K562 (cell line): ENCODE measurements around the gene OR2AG1. TPM values are rescaled to one million over a fixed set of nuclear protein-coding genes. Genes with fewer than 3 reads are reported as not detected.

Source experiments
- ATAC-seq: fragments of 200-7000 bp; cut with Tn5 transposase; 3 replicates; pipeline ENCODE4 v1.9.1; 2020; ENCODE audit warnings: moderate library complexity
- BruUV-seq: library from RNA; stranded (reverse); fragments of 400-500 nt; replicated peaks from 2 replicates; lab custom pipeline; 2021; lab: Mats Ljungman, UMichigan
- CTCF ChIA-PET: fragments of 300-600 bp; formaldehyde crosslinking; extraction: SDS; loops from one replicate; lab custom pipeline; 2021; ENCODE audit warnings: low intra/inter-chr PET ratio; lab: Yijun Ruan, JAX
- POLR2A ChIA-PET: fragments of 300-600, 350-650 bp; sonication (Branson Sonifier 250); formaldehyde crosslinking; extraction: SDS; loops from one replicate; lab custom pipeline; 2021; ENCODE audit warnings: antibody characterized with exemption, inconsistent platforms; lab: Yijun Ruan, JAX
- DNase-seq, 4 experiments: peaks; one replicate each; pipeline versions ENCODE4 v3.0.0 to v3.0.0-alpha.2; 2011 to 2018; ENCODE audit warnings: low spot score in 3 of 4, mixed read lengths in 3 of 4; ENCODE audit errors: extremely low read depth in 1 of 4
- FAIRE-seq: peaks from 2 replicates; lab custom pipeline; 2011; peaks lifted over from hg19 to GRCh38; lab: Jason Lieb, UNC
- H2AFZ ChIP-seq: 2 replicates; pipeline ENCODE4 v1.6.0; 2011; ENCODE audit warnings: low read depth, low read length, control low read depth, inconsistent platforms
- H3K27ac ChIP-seq: fragments of 200-600 bp; 3 replicates; pipeline ENCODE4 v1.8.0; 2011; ENCODE audit warnings: low read depth, mild to moderate bottlenecking, control low read depth, inconsistent platforms, low read length, moderate library complexity, mixed read lengths; ENCODE audit errors: extremely low read depth
- H3K27me3 ChIP-seq, 2 experiments: fragments of 300-600 bp in 1 of 2; 2 replicates in 1 of 2; 3 replicates in 1 of 2; pipeline versions ENCODE4 v1.6.0 to v1.8.0; 2011; ENCODE audit warnings: inconsistent platforms in 2 of 2, low read length in 2 of 2, mild to moderate bottlenecking in 1 of 2, mixed read lengths in 1 of 2, moderate library complexity in 1 of 2; ENCODE audit not compliant: control insufficient read depth in 2 of 2, insufficient read depth in 2 of 2
- H3K36me3 ChIP-seq: fragments of 300-600 bp; 3 replicates; pipeline ENCODE4 v1.8.0; 2011; ENCODE audit warnings: mild to moderate bottlenecking, low read length, inconsistent platforms; ENCODE audit not compliant: control insufficient read depth, insufficient read depth
- H3K4me1 ChIP-seq, 2 experiments: fragments of 200-600 bp in 1 of 2; replicated peaks in 1 of 2; 2 replicates in 1 of 2; 3 replicates in 1 of 2; pipeline versions ENCODE4 v1.5.1 to v1.8.0; 2011; ENCODE audit warnings: inconsistent platforms in 2 of 2, low read length in 2 of 2, mild to moderate bottlenecking in 1 of 2, mixed read lengths in 1 of 2, moderate library complexity in 1 of 2; ENCODE audit not compliant: control insufficient read depth in 2 of 2, insufficient read depth in 2 of 2
- H3K4me2 ChIP-seq: 2 replicates; pipeline ENCODE4 v1.6.1; 2011; ENCODE audit warnings: low read length, control low read depth, inconsistent platforms, mixed read lengths; ENCODE audit not compliant: insufficient read depth
- H3K4me3 ChIP-seq: fragments of 200-600 bp; sonication (generic), shearing (Covaris generic); 2 replicates; pipeline ENCODE4 v1.5.1; 2016; ENCODE audit warnings: control low read depth, inconsistent platforms
- H3K79me2 ChIP-seq: fragments of 200-600 bp; 3 replicates; pipeline ENCODE4 v1.8.0; 2011; ENCODE audit warnings: low read length, inconsistent platforms; ENCODE audit not compliant: control insufficient read depth, insufficient read depth
- H3K9ac ChIP-seq, 2 experiments: 2 replicates each; pipeline versions ENCODE4 v1.6.0 to v1.6.1; 2011; ENCODE audit warnings: low read depth in 2 of 2, low read length in 2 of 2, control low read depth in 1 of 2, inconsistent platforms in 1 of 2, mild to moderate bottlenecking in 1 of 2, mixed read lengths in 1 of 2; ENCODE audit not compliant: insufficient read depth in 1 of 2
- H3K9me1 ChIP-seq: one replicate; pipeline ENCODE4 v1.6.0; 2011; ENCODE audit warnings: inconsistent platforms, mild to moderate bottlenecking, low read length, moderate library complexity; ENCODE audit not compliant: control insufficient read depth, insufficient read depth
- H3K9me3 ChIP-seq: replicated peaks from 2 replicates; pipeline ENCODE4 v1.5.1; 2011; ENCODE audit warnings: low read depth, low read length, inconsistent platforms; ENCODE audit not compliant: control insufficient read depth, insufficient read depth
- H4K20me1 ChIP-seq: replicated peaks from 2 replicates; pipeline ENCODE4 v1.6.1; 2011; ENCODE audit warnings: low read length, inconsistent platforms, mixed read lengths; ENCODE audit not compliant: control insufficient read depth, insufficient read depth
- BMI1 ChIP-seq: fragments of 150-350 bp; IDR thresholded peaks from 2 replicates; pipeline ENCODE4 v1.6.1; 2014; ENCODE audit warnings: low read length
- CC2D1A ChIP-seq: fragments of 450-650 bp; IDR thresholded peaks from 2 replicates; pipeline ENCODE4 v1.6.1; 2017; ENCODE audit warnings: mild to moderate bottlenecking
- CLOCK ChIP-seq: fragments of 250-450 bp; sonication (Bioruptor Pico); IDR thresholded peaks from 2 replicates; pipeline ENCODE4 v1.4.0; 2020; ENCODE audit warnings: mild to moderate bottlenecking, moderate library complexity, borderline replicate concordance
- CTCF ChIP-seq, 3 experiments: IDR thresholded peaks in 2 of 3; conservative IDR thresholded peaks in 1 of 3; 2 replicates each; pipeline ENCODE4 v1.5.1; 2011 to 2012; ENCODE audit warnings: low read length in 3 of 3, mild to moderate bottlenecking in 3 of 3, control low read depth in 2 of 3, improper control_type of control experiment in 1 of 3, inconsistent platforms in 1 of 3, low read depth in 1 of 3, mixed read lengths in 1 of 3, moderate library complexity in 1 of 3; ENCODE audit not compliant: insufficient read depth in 2 of 3
- ELF1 ChIP-seq: fragments of 200-800 bp; sonication (Bioruptor generic); IDR thresholded peaks from 2 replicates; pipeline ENCODE4 v1.6.1; 2016; ENCODE audit warnings: missing genetic modification characterization, missing compliant biosample characterization
- ETV5 ChIP-seq: sonication (generic); formaldehyde crosslinking; IDR thresholded peaks from 2 replicates; pipeline ENCODE4 v1.4.0; 2020; ENCODE audit warnings: low read depth, mild to moderate bottlenecking, missing genetic modification reagents
- GATA2 ChIP-seq: sonication (generic); formaldehyde crosslinking; IDR thresholded peaks from 2 replicates; pipeline ENCODE4 v1.4.0; 2020; ENCODE audit warnings: mild to moderate bottlenecking, missing genetic modification reagents
- HNRNPK ChIP-seq: fragments of 200-400 bp; formaldehyde crosslinking; IDR thresholded peaks from one replicate; pipeline ENCODE4 v1.6.1; 2018; ENCODE audit warnings: mild to moderate bottlenecking, low read depth, low read length; ENCODE audit not compliant: poor library complexity, severe bottlenecking
- KHSRP ChIP-seq: fragments of 450-650 bp; IDR thresholded peaks from 2 replicates; pipeline ENCODE4 v1.6.1; 2017
- NONO ChIP-seq, 2 experiments: fragments of 200-400 bp in 1 of 2; fragments of 450-650 bp in 1 of 2; formaldehyde crosslinking in 1 of 2; IDR thresholded peaks; 2 replicates each; pipeline ENCODE4 v1.6.1; 2017; ENCODE audit warnings: low read depth in 2 of 2, mild to moderate bottlenecking in 2 of 2, moderate library complexity in 2 of 2, low read length in 1 of 2
- PHF8 ChIP-seq: fragments of 200-600 bp; sonication (generic); IDR thresholded peaks from 2 replicates; pipeline ENCODE4 v1.6.1; 2012; ENCODE audit warnings: mixed run types, mild to moderate bottlenecking, inconsistent platforms, low read length, moderate library complexity, borderline replicate concordance
- RBM17 ChIP-seq: fragments of 200-400 bp; formaldehyde crosslinking; IDR thresholded peaks from 2 replicates; pipeline ENCODE4 v1.6.1; 2017; ENCODE audit warnings: low read depth, mild to moderate bottlenecking, low read length, borderline replicate concordance
- SREBF1 ChIP-seq: fragments of 150-350 bp; IDR thresholded peaks from 2 replicates; pipeline ENCODE4 v1.6.1; 2014; ENCODE audit warnings: antibody characterized with exemption, low read depth, low read length, borderline replicate concordance
- TFAM ChIP-seq: fragments of 250-450 bp; sonication (Bioruptor Pico); conservative IDR thresholded peaks from 2 replicates; pipeline ENCODE4 v1.5.0; 2021; ENCODE audit warnings: mild to moderate bottlenecking, moderate library complexity
- TOE1 ChIP-seq, 2 experiments: fragments of 450-650 bp in 1 of 2; sonication (generic) in 1 of 2; formaldehyde crosslinking in 1 of 2; IDR thresholded peaks; 2 replicates each; pipeline versions ENCODE4 v1.7.1 to v1.8.0; 2016 to 2022; ENCODE audit warnings: borderline replicate concordance in 2 of 2, mild to moderate bottlenecking in 2 of 2, antibody characterized with exemption in 1 of 2, inconsistent platforms in 1 of 2, low read depth in 1 of 2, missing genetic modification reagents in 1 of 2, moderate library complexity in 1 of 2
- TRIM28 ChIP-seq: fragments of 450-650 bp; IDR thresholded peaks from 2 replicates; pipeline ENCODE4 v1.6.1; 2017
- ZKSCAN3 ChIP-seq: fragments of 250-450 bp; sonication (Bioruptor Pico); IDR thresholded peaks from 2 replicates; pipeline ENCODE4 v1.4.0; 2020
- ZNF224 ChIP-seq: sonication (generic); formaldehyde crosslinking; IDR thresholded peaks from 2 replicates; pipeline ENCODE4 v1.8.0; 2022; ENCODE audit warnings: mild to moderate bottlenecking, missing genetic modification reagents
- ZNF24 ChIP-seq: fragments of 450-650 bp; IDR thresholded peaks from 2 replicates; pipeline ENCODE4 v1.6.1; 2016
- ZNF324 ChIP-seq: fragments of 250-450 bp; sonication (Bioruptor Pico); IDR thresholded peaks from 2 replicates; pipeline ENCODE4 v1.4.0; 2020; ENCODE audit warnings: mild to moderate bottlenecking
- WGBS: fragments of 100-300 bp; shearing (Covaris generic); methylation state at CpG from one replicate; pipeline ENCODE4 v1.1.6; 2016; ENCODE audit warnings: low coverage, mixed read lengths; ENCODE audit not compliant: insufficient coverage; ENCODE audit errors: missing lambda C conversion rate; 5-methylcytosine and 5-hydroxymethylcytosine counted together
- in situ Hi-C: fragments of 300-500 bp; cut with MboI; formaldehyde crosslinking; loops from 4 replicates; pipeline ENCODE4 v1.15.0; 2018; ENCODE audit warnings: inconsistent platforms, mixed read lengths
- intact Hi-C: fragments of 100-400 bp; cut with micrococcal nuclease; formaldehyde crosslinking; loops from 2 replicates; pipeline ENCODE4 v1.14.2; 2022
- polyA plus RNA-seq, 8 experiments: library from polyadenylated mRNA; depleted of rRNA in 4 of 8; stranded (reverse) in 5 of 8; unstranded in 3 of 8; fragments of >200 nt; fragmentation: Nextera tagmentation in 2 of 8; fragmentation: Illumina TruSeq in 1 of 8; extraction: Ambion mirVana in 2 of 8; extraction: Trizol in 1 of 8; gene quantifications; 2 replicates each; pipeline versions ENCODE4 v1.2.1 to v1.2.3, GENCODE V29; 2011 to 2014; ENCODE audit warnings: inconsistent platforms in 1 of 8, missing spikeins in 1 of 8
- total RNA-seq, 7 experiments: library from RNA; depleted of rRNA in 6 of 7; stranded (reverse); fragments of >200 nt in 6 of 7; fragmentation: Illumina TruSeq in 2 of 7; extraction: Trizol in 2 of 7; gene quantifications; 2 replicates each; pipeline versions ENCODE4 v1.2.1 to v1.2.3, GENCODE V29; 2011 to 2021; ENCODE audit warnings: low replicate concordance in 1 of 7

OR2AG1 gene
- total and polyA plus RNA-seq, 9 of the 15 experiments (the other 6 are each of a cell fraction or from before 2014, with no cell fraction given): 0.05 to 0.11 (median 0.07) TPM; not detected in 5

GRCh38 chr11:6755953-6756347 is 26.9 kb upstream of the OR2AG1 start:
- Histone ChIP-seq H3K9me1 (no peaks in the 10 kb centered on the region), H3K9me3 (no peaks in the 10 kb centered on the region), H3K79me2 (no peaks in the 10 kb centered on the region), H3K36me3 (no peaks in the 10 kb centered on the region), H2AFZ (no peak overlapping the region), H3K27ac (no peak overlapping the region), H3K27me3 (no peaks in the 10 kb centered on the region), H3K4me1 (no peaks in the 10 kb centered on the region), H4K20me1 (no peaks in the 10 kb centered on the region), H3K4me3 (no peak overlapping the region), H3K4me2 (no peak overlapping the region), H3K9ac (no peak overlapping the region)
- TF ChIP-seq ELF1 (tag): no peak
- no peak for TF ChIP-seq TOE1 (IDR thresholded peaks at IDR 0.05; ENCODE audit: borderline replicate concordance)
- no peak for TF ChIP-seq TOE1 (CRISPR knock-in tag; IDR thresholded peaks at IDR 0.05; ENCODE audit: borderline replicate concordance, low read depth)
- TF ChIP-seq KHSRP: no peak
- no peak for TF ChIP-seq TRIM28
- TF ChIP-seq ZNF24: no peak
- no peak for TF ChIP-seq CLOCK (CRISPR knock-in tag)
- TF ChIP-seq PHF8: no peak
- TF ChIP-seq ZKSCAN3: no peak
- TF ChIP-seq TFAM (CRISPR knock-in tag): no peak
- no peak for TF ChIP-seq SREBF1
- TF ChIP-seq GATA2 (CRISPR knock-in tag): no peak
- no peak for TF ChIP-seq NONO (IDR thresholded peaks at IDR 0.05; ENCODE audit: low read depth in 2 of 2, low read length in 1 of 2)
- no peak for TF ChIP-seq HNRNPK
- TF ChIP-seq ETV5 (CRISPR knock-in tag): no peak
- no peak for TF ChIP-seq CC2D1A
- TF ChIP-seq CTCF (IDR thresholded peaks at IDR 0.05 in 2 of 3, conservative IDR thresholded peaks at IDR 0.05 in 1 of 3; ENCODE audit: insufficient read depth in 2 of 3, low read depth in 1 of 3, low read length in 3 of 3): no peak
- no peak for TF ChIP-seq BMI1
- no peak for TF ChIP-seq ZNF324
- no peak for TF ChIP-seq ZNF224 (CRISPR knock-in tag)
- TF ChIP-seq RBM17: no peak
- POLR2A ChIA-PET: interaction anchor here (0.6 to 1.7 kb wide), 4 partner anchors 10 to 374 kb away, joined by 3 to 10 read pairs (median 3); partner anchors contain the start of gene OR2AG2
- CTCF ChIA-PET: interaction anchor here (1.1 to 2.1 kb wide), 6 partner anchors 18 to 377 kb away, joined by 3 to 18 read pairs (median 7); no protein-coding TSS in a partner anchor
- WGBS: 36% methylated on average over 1 of the region's 1 CpG
- in situ Hi-C loops: no loop called here
- intact Hi-C loops: loop anchor here (5.0 kb wide), 1 partner anchor 379 kb away; no protein-coding TSS in a partner anchor
- no peak for ATAC-seq
- DNase-seq: no peak
- FAIRE-seq: no peak
- BruUV-seq: no TSS peak
